Measurements from ENCODE around the gene TOLLIP.

The TOLLIP gene

GRCh38 chr11:1241706-1242105 is 67.7 kb downstream of the TOLLIP start:
- DNase-seq, result no peak

GRCh38 chr11:1240771-1241170 is 68.7 kb downstream of the TOLLIP start:
- no peak for DNase-seq

- DNase-seq, result no peak
Measured at GRCh38 chr11:1239596-1240205, 69.7 kb downstream of the TOLLIP start.

GRCh38 chr11:1238767-1239595 is 70.5 kb downstream of the TOLLIP start:
- no peak for DNase-seq

GRCh38 chr11:1237851-1238250 is 71.6 kb downstream of the TOLLIP start:
- no peak for DNase-seq

GRCh38 chr11:1237128-1237580 is 72.3 kb downstream of the TOLLIP start:
- DNase-seq, result no peak

GRCh38 chr11:1236316-1237127 is 72.9 kb downstream of the TOLLIP start:
- no peak for DNase-seq

GRCh38 chr11:1235901-1236315 is 73.5 kb downstream of the TOLLIP start:
- DNase-seq, result no peak

GRCh38 chr11:1235306-1235900 is 74.0 kb downstream of the TOLLIP start:
- no peak for DNase-seq

- DNase-seq, result no peak
Measured at GRCh38 chr11:1234771-1235305, 74.6 kb downstream of the TOLLIP start.

- no peak for DNase-seq
Measured at GRCh38 chr11:1234054-1234720, 75.2 kb downstream of the TOLLIP start.

- DNase-seq, result no peak
Measured at GRCh38 chr11:1233351-1234053, 75.9 kb downstream of the TOLLIP start.

- no peak for DNase-seq
Measured at GRCh38 chr11:1232883-1233321, 76.5 kb downstream of the TOLLIP start.

GRCh38 chr11:1232021-1232882 is 77.2 kb downstream of the TOLLIP start:
- DNase-seq, result no peak

GRCh38 chr11:1231396-1232020 is 77.9 kb downstream of the TOLLIP start:
- DNase-seq, result no peak

GRCh38 chr11:1230456-1231395 is 78.7 kb downstream of the TOLLIP start:
- no peak for DNase-seq

- no peak for DNase-seq
Measured at GRCh38 chr11:1230121-1230455, 79.3 kb downstream of the TOLLIP start.

- DNase-seq, result no peak
Measured at GRCh38 chr11:1229471-1230120, 79.8 kb downstream of the TOLLIP start.
